Tibial nerve (tissue), 4 donors: Measurements from ENCODE around the gene CRISPLD2. TPM values are rescaled to one million over a fixed set of nuclear protein-coding genes. Genes with fewer than 3 reads are reported as not detected.

Experiments
- DNase-seq, 2 donors: peaks; one replicate each; pipeline ENCODE4 v3.0.0-alpha.2; 2019; ENCODE audit warnings: low spot score in 2 of 2
- H3K27ac ChIP-seq, 4 donors: fragments of 200-600 bp; sonication (generic) in 3 of 4; one replicate each; pipeline ENCODE4 v1.5.1; 2017 to 2019; ENCODE audit warnings: mild to moderate bottlenecking in 1 of 4
- H3K27me3 ChIP-seq, 2 donors: fragments of 200-600 bp; sonication (generic) in 1 of 2; one replicate each; pipeline versions ENCODE4 v1.5.1 to v1.6.0; 2017 to 2019
- H3K36me3 ChIP-seq, 3 donors: fragments of 200-600 bp; sonication (generic); one replicate each; pipeline ENCODE4 v1.5.1; 2018 to 2019
- H3K4me1 ChIP-seq, 4 donors: fragments of 200-600 bp; sonication (generic) in 3 of 4; one replicate each; pipeline ENCODE4 v1.5.1; 2017 to 2019
- H3K4me3 ChIP-seq, 4 donors: fragments of 200-600 bp; sonication (generic) in 3 of 4; one replicate each; pipeline ENCODE4 v1.5.1; 2017 to 2019; ENCODE audit warnings: mild to moderate bottlenecking in 1 of 4, moderate library complexity in 1 of 4
- H3K9me3 ChIP-seq, 4 donors: fragments of 200-600 bp; sonication (generic) in 3 of 4; one replicate each; pipeline ENCODE4 v1.5.1; 2017 to 2019
- CTCF ChIP-seq, 5 experiments: fragments of 200-600 bp in 3 of 5; fragments of 450-650 bp in 2 of 5; sonication (generic) in 3 of 5; IDR thresholded peaks; one replicate each; pipeline ENCODE4 v1.5.1; 2016 to 2019; ENCODE audit warnings: antibody characterized with exemption in 5 of 5, mild to moderate bottlenecking in 3 of 5, moderate library complexity in 2 of 5
- EP300 ChIP-seq, 2 donors: sonication (generic); formaldehyde crosslinking; IDR thresholded peaks; one replicate each; pipeline ENCODE4 v1.6.1; 2017; ENCODE audit warnings: antibody characterized with exemption in 2 of 2, mild to moderate bottlenecking in 1 of 2
- POLR2A ChIP-seq, 2 donors: fragments of 450-650 bp; IDR thresholded peaks; one replicate each; pipeline ENCODE4 v1.6.1; 2017; ENCODE audit warnings: antibody characterized with exemption in 2 of 2, mild to moderate bottlenecking in 2 of 2, moderate library complexity in 2 of 2
- WGBS, 2 donors: methylation state at CpG; one replicate each; pipeline ENCODE4 v1.1.5; 2018; 5-methylcytosine and 5-hydroxymethylcytosine counted together
- total RNA-seq, 4 donors: library from RNA; depleted of rRNA; stranded (reverse); fragments of >200 nt; gene quantifications; one replicate each; pipeline ENCODE4 v1.1.0, GENCODE V29; 2016

The CRISPLD2 gene
- total RNA-seq, 4 donors from 2014 or later, result 136 to 232 (median 207) TPM

GRCh38 chr16:84832488-84833143, 12.8 kb downstream of the CRISPLD2 start:
- Histone ChIP-seq H3K36me3 (no peaks in the 10 kb centered on the region), H3K27me3 (no peaks in the 10 kb centered on the region), H3K27ac (peak overlapping the region; percentile 73 to 93 (median 90)), H3K4me3 (peak overlapping the region in 2 of 4 donors; percentile 3 to 28), H3K4me1 (peaks cover 0 to 80% (median 33%) of the 10 kb centered on the region in 4 donors), H3K9me3 (no peaks in the 10 kb centered on the region)
- peak; percentile 89 to 92 for DNase-seq
- TF ChIP-seq CTCF (IDR thresholded peaks at IDR 0.05) (no peak), EP300 (IDR thresholded peaks at IDR 0.05) (peak; percentile 99), POLR2A (IDR thresholded peaks at IDR 0.05) (peak in 1 of 2 donors; percentile 52)
- WGBS, 2 donors, result 70 to 74% methylated on average over 20 of the region's 20 CpGs

GRCh38 chr16:84833144-84833500, 13.3 kb downstream of the CRISPLD2 start:
- WGBS, 2 donors, result 70 to 86% methylated on average over 11 of the region's 11 CpGs
- H3K36me3 ChIP-seq, result peaks cover 0 to under 1% (median 0%) of the 10 kb centered on the region in 3 donors
- H3K27ac ChIP-seq, result peak overlapping the region; percentile 65 to 92 (median 86)
- peaks cover 0 to 80% (median 31%) of the 10 kb centered on the region in 4 donors for H3K4me1 ChIP-seq
- DNase-seq, result no peak
- no peaks in the 10 kb centered on the region for H3K27me3 ChIP-seq
- peak overlapping the region in 2 of 4 donors; percentile 3 to 28 for H3K4me3 ChIP-seq
- TF ChIP-seq POLR2A (IDR thresholded peaks at IDR 0.05) (no peak), EP300 (IDR thresholded peaks at IDR 0.05) (no peak)
- no peaks in the 10 kb centered on the region for H3K9me3 ChIP-seq

GRCh38 chr16:84833542-84834402, 14.0 kb downstream of the CRISPLD2 start:
- Histone ChIP-seq H3K9me3 (no peaks in the 10 kb centered on the region), H3K36me3 (peaks cover 0 to 7% (median 0%) of the 10 kb centered on the region in 3 donors), H3K27ac (peak overlapping the region; percentile 65 to 92 (median 86)), H3K4me1 (peaks cover 0 to 79% (median 26%) of the 10 kb centered on the region in 4 donors), H3K4me3 (no peak overlapping the region), H3K27me3 (no peaks in the 10 kb centered on the region)
- WGBS, 2 donors, result 74% methylated on average over 24 to 34 of the region's 34 CpGs
- no peak for DNase-seq
- TF ChIP-seq EP300 (IDR thresholded peaks at IDR 0.05) (no peak), CTCF (IDR thresholded peaks at IDR 0.05) (no peak)

- H3K4me1 ChIP-seq, result peaks cover 0 to 77% (median 21%) of the 10 kb centered on the region in 4 donors
- TF ChIP-seq EP300 (IDR thresholded peaks at IDR 0.05), result no peak
- no peak for TF ChIP-seq POLR2A (IDR thresholded peaks at IDR 0.05)
- TF ChIP-seq CTCF (IDR thresholded peaks at IDR 0.05), result no peak
Observed at GRCh38 chr16:84834403-84834772, 14.6 kb downstream of the CRISPLD2 start.

GRCh38 chr16:84836234-84836647, 16.5 kb downstream of the CRISPLD2 start:
- WGBS, 2 donors, result 10 to 28% methylated on average over 11 to 15 of the region's 16 CpGs
- H3K4me3 ChIP-seq, result no peak overlapping the region
- H3K27me3 ChIP-seq, result no peaks in the 10 kb centered on the region
- peaks cover 0 to 25% (median 0%) of the 10 kb centered on the region in 3 donors for H3K36me3 ChIP-seq
- peaks cover 0 to 70% (median 18%) of the 10 kb centered on the region in 4 donors for H3K4me1 ChIP-seq
- peak; percentile 72 to 79 for DNase-seq
- H3K9me3 ChIP-seq, result no peaks in the 10 kb centered on the region
- peak overlapping the region; percentile 66 to 92 (median 83) for H3K27ac ChIP-seq
- peak in 1 of 2 donors; percentile 18 for TF ChIP-seq POLR2A (IDR thresholded peaks at IDR 0.05)
- TF ChIP-seq CTCF (IDR thresholded peaks at IDR 0.05), result peak in 2 of 5 experiments; percentile 6 to 18
- peak; percentile 86 for TF ChIP-seq EP300 (IDR thresholded peaks at IDR 0.05)

More at GRCh38 chr16:84834403-84834772, 14.6 kb downstream of the CRISPLD2 start:
- Histone ChIP-seq H3K36me3 (peaks cover 0 to 14% (median 0%) of the 10 kb centered on the region in 3 donors), H3K27ac (peak overlapping the region; percentile 65 to 92 (median 86)), H3K9me3 (no peaks in the 10 kb centered on the region), H3K27me3 (no peaks in the 10 kb centered on the region), H3K4me3 (no peak overlapping the region)
- 70 to 79% methylated on average over 2 to 6 of the region's 6 CpGs for WGBS, 2 donors
- no peak for DNase-seq
